Smooth muscle cell (in vitro differentiated cells): ENCODE results near the gene NXPE4. TPM values are rescaled to one million over a fixed set of nuclear protein-coding genes. Genes with fewer than 3 reads are reported as not detected.

Experiments used
- DNase-seq: peaks from one replicate; lab custom pipeline; 2025; ENCODE audit not compliant: unreplicated experiment; lab: John Stamatoyannopoulos, UW
- H2AFZ ChIP-seq: fragments of 200-600 bp; sonication (generic); 2 replicates; pipeline ENCODE4 v1.6.0; 2016; ENCODE audit warnings: antibody characterized with exemption, low read depth, mild to moderate bottlenecking
- H3F3A ChIP-seq: fragments of 200-600 bp; sonication (generic); 2 replicates; pipeline ENCODE4 v1.6.0; 2017; ENCODE audit warnings: antibody characterized with exemption, low read depth
- H3K27ac ChIP-seq: fragments of 200-600 bp; sonication (generic); 2 replicates; pipeline ENCODE4 v1.5.1; 2016; ENCODE audit warnings: low read depth, mild to moderate bottlenecking
- H3K27me3 ChIP-seq: fragments of 200-600 bp; sonication (generic); 2 replicates; pipeline ENCODE4 v1.6.1; 2016; ENCODE audit warnings: low read depth, mild to moderate bottlenecking
- H3K36me3 ChIP-seq: fragments of 200-600 bp; sonication (generic); 2 replicates; pipeline ENCODE4 v1.5.1; 2016; ENCODE audit warnings: low read depth
- H3K4me1 ChIP-seq: fragments of 200-600 bp; sonication (generic); 2 replicates; pipeline ENCODE4 v1.5.1; 2016; ENCODE audit warnings: low read depth
- H3K4me2 ChIP-seq: fragments of 200-600 bp; sonication (generic); 2 replicates; pipeline ENCODE4 v1.6.0; 2016; ENCODE audit warnings: mild to moderate bottlenecking
- H3K4me3 ChIP-seq: fragments of 200-600 bp; sonication (generic); 2 replicates; pipeline ENCODE4 v1.5.1; 2016; ENCODE audit warnings: mild to moderate bottlenecking
- H3K79me2 ChIP-seq: fragments of 200-600 bp; sonication (generic); 2 replicates; pipeline ENCODE4 v1.6.0; 2016; ENCODE audit warnings: low read depth, mild to moderate bottlenecking
- H3K9ac ChIP-seq: fragments of 200-600 bp; sonication (generic); 2 replicates; pipeline ENCODE4 v1.6.0; 2016; ENCODE audit warnings: low read depth
- H3K9me3 ChIP-seq: fragments of 200-600 bp; sonication (generic); replicated peaks from 2 replicates; pipeline ENCODE4 v1.5.1; 2016; ENCODE audit warnings: low read depth
- H4K20me1 ChIP-seq: fragments of 200-600 bp; sonication (generic); 2 replicates; pipeline ENCODE4 v1.6.0; 2016; ENCODE audit warnings: low read depth
- CTCF ChIP-seq: fragments of 200-600 bp; sonication (generic); IDR thresholded peaks from 2 replicates; pipeline ENCODE4 v1.5.1; 2017; ENCODE audit warnings: borderline replicate concordance, mild to moderate bottlenecking, antibody characterized with exemption; ENCODE audit not compliant: insufficient read depth, poor library complexity, severe bottlenecking
- WGBS: methylation state at CpG from one replicate; pipeline ENCODE4 v1.1.7; 2016; ENCODE audit warnings: low lambda C conversion rate; 5-methylcytosine and 5-hydroxymethylcytosine counted together
- polyA plus RNA-seq: library from polyadenylated mRNA; unstranded; fragments of >200 nt; fragmentation: Nextera tagmentation; extraction: Ambion mirVana; gene quantifications from 2 replicates; pipeline ENCODE4 v1.2.1, GENCODE V29; 2016
- total RNA-seq: library from RNA; depleted of rRNA; stranded (reverse); fragments of >200 nt; gene quantifications from 2 replicates; pipeline ENCODE4 v1.2.3, GENCODE V29; 2014

NXPE4 gene
- total and polyA plus RNA-seq, 2 experiments from 2014 or later, result not detected

GRCh38 chr11:114559425-114560310 lies 35.9 kb downstream of the NXPE4 start, which contains the start of gene NXPE1:
TSS of gene NXPE1 (minus strand) at chr11:114559881. CDS start at chr11:114551201, 8,680 bp downstream.
- 21% methylated on average over 4 of the region's 4 CpGs for WGBS
- Histone ChIP-seq H3K4me1 (peaks cover 12% of the 10 kb centered on the region), H3K27ac (peak within 1 kb of the TSS; percentile 17), H3K27me3 (no peaks in the 10 kb centered on the region), H4K20me1 (no peaks in the 10 kb centered on the region), H3K36me3 (no peaks in the 10 kb centered on the region), H3K9me3 (no peaks in the 10 kb centered on the region), H3F3A (peaks cover 12% of the 10 kb centered on the region), H3K4me3 (no peak within 1 kb of the TSS), H3K79me2 (no peaks in the 10 kb centered on the region), H3K4me2 (peak within 1 kb of the TSS; percentile 28), H2AFZ (no peak within 1 kb of the TSS), H3K9ac (no peak within 1 kb of the TSS)
- DNase-seq, result no peak
- no peak for TF ChIP-seq CTCF

GRCh38 chr11:114556135-114556534 lies 39.5 kb downstream of the NXPE4 start:
- Histone ChIP-seq H3K4me2 (no peak overlapping the region), H3F3A (no peaks in the 10 kb centered on the region), H3K79me2 (no peaks in the 10 kb centered on the region), H3K9ac (no peak overlapping the region), H3K27me3 (no peaks in the 10 kb centered on the region), H3K4me1 (peaks cover 8% of the 10 kb centered on the region), H4K20me1 (no peaks in the 10 kb centered on the region), H2AFZ (peak overlapping the region; percentile 35), H3K9me3 (no peaks in the 10 kb centered on the region), H3K4me3 (no peak overlapping the region), H3K27ac (no peak overlapping the region), H3K36me3 (no peaks in the 10 kb centered on the region)
- no peak for DNase-seq
- TF ChIP-seq CTCF, result no peak
- 38% methylated on average over 1 of the region's 1 CpG for WGBS

- no peaks in the 10 kb centered on the region for H3K9me3 ChIP-seq
- no peak for TF ChIP-seq CTCF
- H3F3A ChIP-seq, result no peaks in the 10 kb centered on the region
- H3K36me3 ChIP-seq, result no peaks in the 10 kb centered on the region
- no peak overlapping the region for H3K4me3 ChIP-seq
- no peak overlapping the region for H3K27ac ChIP-seq
- no peak overlapping the region for H3K9ac ChIP-seq
- 85% methylated on average over 2 of the region's 2 CpGs for WGBS
- H3K27me3 ChIP-seq, result no peaks in the 10 kb centered on the region
- H4K20me1 ChIP-seq, result no peaks in the 10 kb centered on the region
- H3K4me1 ChIP-seq, result no peaks in the 10 kb centered on the region
- H2AFZ ChIP-seq, result no peak overlapping the region
- no peak overlapping the region for H3K4me2 ChIP-seq
- no peaks in the 10 kb centered on the region for H3K79me2 ChIP-seq
- DNase-seq, result no peak
These were observed 41.9 kb downstream of the NXPE4 start for GRCh38 chr11:114553642-114554041.
